Measurements from ENCODE around the gene LRRK1.

- TF ChIP-seq CTCF (conservative IDR thresholded peaks at IDR 0.05): no peak
- no peak for TF ChIP-seq ZFX (IDR thresholded peaks at IDR 0.05)
Measured at GRCh38 chr15:101033801-101034200, 114.6 kb downstream of the LRRK1 start.

Data from C4-2B (cell line).